Keratinocyte (primary cell): ENCODE data around the gene PGAM2. TPM values are rescaled to one million over a fixed set of nuclear protein-coding genes. Genes with fewer than 3 reads are reported as not detected.

Source experiments
- DNase-seq: peaks from one replicate; pipeline ENCODE4 v3.0.0-alpha.2; 2011; ENCODE audit warnings: low read depth, missing footprints, low spot score
- FAIRE-seq: peaks from 2 replicates; lab custom pipeline; 2011; peaks lifted over from hg19 to GRCh38; lab: Jason Lieb, UNC
- H2AFZ ChIP-seq: 2 replicates; pipeline ENCODE4 v1.6.0; 2012; ENCODE audit warnings: low read length, control low read depth, inconsistent platforms; ENCODE audit not compliant: control insufficient read depth
- H3K27ac ChIP-seq: 2 replicates; pipeline ENCODE4 v1.5.1; 2011; ENCODE audit warnings: low read length; ENCODE audit not compliant: control insufficient read depth, insufficient read depth
- H3K27me3 ChIP-seq: 3 replicates; pipeline ENCODE4 v1.6.0; 2011; ENCODE audit warnings: low read length; ENCODE audit not compliant: control insufficient read depth, insufficient read depth; ENCODE audit errors: extremely low read depth
- H3K36me3 ChIP-seq, 2 experiments: 2 replicates in 1 of 2; 3 replicates in 1 of 2; pipeline ENCODE4 v1.5.1; 2011; ENCODE audit warnings: low read length in 2 of 2, mild to moderate bottlenecking in 1 of 2; ENCODE audit not compliant: control insufficient read depth in 2 of 2, insufficient read depth in 2 of 2; ENCODE audit errors: extremely low read depth in 1 of 2
- H3K4me1 ChIP-seq: 3 replicates; pipeline ENCODE4 v1.5.1; 2011; ENCODE audit warnings: low read length; ENCODE audit not compliant: control insufficient read depth, insufficient read depth; ENCODE audit errors: extremely low read depth
- H3K4me2 ChIP-seq: 3 replicates; pipeline ENCODE4 v1.6.0; 2011; ENCODE audit warnings: low read depth, low read length; ENCODE audit not compliant: control insufficient read depth, insufficient read depth; ENCODE audit errors: extremely low read depth
- H3K4me3 ChIP-seq, 3 experiments: fragments of 200-600 bp in 1 of 3; sonication (generic) in 1 of 3; 2 replicates in 2 of 3; 3 replicates in 1 of 3; pipeline ENCODE4 v1.5.1; 2011 to 2016; ENCODE audit warnings: low read length in 3 of 3, mild to moderate bottlenecking in 3 of 3, control low read depth in 2 of 3, inconsistent platforms in 1 of 3, low read depth in 1 of 3, mixed read lengths in 1 of 3, mixed run types in 1 of 3, moderate library complexity in 1 of 3; ENCODE audit not compliant: control insufficient read depth in 2 of 3, insufficient read depth in 2 of 3; ENCODE audit errors: extremely low read depth in 1 of 3
- H3K79me2 ChIP-seq: 2 replicates; pipeline ENCODE4 v1.6.0; 2012; ENCODE audit warnings: low read length; ENCODE audit not compliant: control insufficient read depth, insufficient read depth
- H3K9ac ChIP-seq: 3 replicates; pipeline ENCODE4 v1.6.0; 2011; ENCODE audit warnings: low read length; ENCODE audit not compliant: control insufficient read depth, insufficient read depth; ENCODE audit errors: extremely low read depth
- H3K9me1 ChIP-seq: 3 replicates; pipeline ENCODE4 v1.6.0; 2011; ENCODE audit warnings: low read length; ENCODE audit not compliant: control insufficient read depth, insufficient read depth; ENCODE audit errors: extremely low read depth
- H3K9me3 ChIP-seq: 2 replicates; pipeline ENCODE4 v1.5.1; 2012; ENCODE audit warnings: low read depth, low read length; ENCODE audit not compliant: control insufficient read depth
- H4K20me1 ChIP-seq: 3 replicates; pipeline ENCODE4 v1.6.0; 2011; ENCODE audit warnings: low read length; ENCODE audit not compliant: control insufficient read depth, insufficient read depth; ENCODE audit errors: extremely low read depth
- CTCF ChIP-seq, 3 experiments: IDR thresholded peaks in 1 of 3; conservative IDR thresholded peaks in 1 of 3; optimal IDR thresholded peaks in 1 of 3; 2 replicates in 2 of 3; 3 replicates in 1 of 3; pipeline versions ENCODE3 to v1.5.1; 2011; ENCODE audit warnings: low read length in 3 of 3, mild to moderate bottlenecking in 3 of 3, moderate library complexity in 2 of 3, control low read depth in 1 of 3, inconsistent platforms in 1 of 3; ENCODE audit not compliant: insufficient read depth in 2 of 3; ENCODE audit errors: extremely low read depth in 1 of 3
- EZH2 ChIP-seq: IDR thresholded peaks from one replicate; pipeline ENCODE4 v1.6.1; 2012; ENCODE audit warnings: inconsistent platforms, mild to moderate bottlenecking, low read length, moderate library complexity
- dilution Hi-C: fragments of 300-500 bp; cut with MboI; formaldehyde crosslinking; loops from one replicate; pipeline ENCODE4 v1.7.0; 2020; ENCODE audit warnings: low sequenced_read_pairs; ENCODE audit not compliant: extremely low pct_ligation_motif_present
- polyA plus RNA-seq, 5 experiments: library from polyadenylated mRNA; depleted of rRNA in 3 of 5; stranded (reverse) in 3 of 5; stranded (forward) in 1 of 5; unstranded in 1 of 5; fragments of >200 nt; gene quantifications; 1 replicate in 1 of 5; 2 replicates in 3 of 5; 3 replicates in 1 of 5; pipeline versions ENCODE4 v1.2.1 to v1.2.3, GENCODE V29; 2011 to 2012; ENCODE audit warnings: missing spikeins in 2 of 5, low read depth in 1 of 5, low replicate concordance in 1 of 5

The PGAM2 gene
- polyA plus RNA-seq, 1 donor (not counting 4 experiments of a cell fraction or from before 2014, with no cell fraction given) = not detected

- Histone ChIP-seq H3K9me3 (no peaks in the 10 kb centered on the region), H3K4me2 (no peak overlapping the region), H3K27ac (no peak overlapping the region), H2AFZ (no peak overlapping the region), H3K4me3 (no peak overlapping the region), H3K36me3 (peaks cover 9 to 27% of the 10 kb centered on the region in 2 experiments), H3K79me2 (no peaks in the 10 kb centered on the region), H3K9ac (no peak overlapping the region), H4K20me1 (no peaks in the 10 kb centered on the region), H3K9me1 (no peaks in the 10 kb centered on the region), H3K4me1 (no peaks in the 10 kb centered on the region), H3K27me3 (no peaks in the 10 kb centered on the region)
- TF ChIP-seq EZH2 = no peak
- TF ChIP-seq CTCF (optimal IDR thresholded peaks at IDR 0.05 in 1 of 3, IDR thresholded peaks at IDR 0.05 in 1 of 3, conservative IDR thresholded peaks at IDR 0.05 in 1 of 3; ENCODE audit: extremely low read depth in 1 of 3, insufficient read depth in 2 of 3, low read length in 3 of 3) = no peak
- FAIRE-seq (no peak), DNase-seq (no peak)
- dilution Hi-C loops = no loop called here
Measured at GRCh38 chr7:44113764-44114354, 48.5 kb upstream of the PGAM2 start.

GRCh38 chr7:44112997-44113763 is 47.8 kb upstream of the PGAM2 start:
- Histone ChIP-seq H3K79me2 (no peaks in the 10 kb centered on the region), H3K4me2 (peak overlapping the region; percentile 37), H3K36me3 (peaks cover 9 to 27% of the 10 kb centered on the region in 2 experiments), H3K27ac (no peak overlapping the region), H3K4me1 (no peaks in the 10 kb centered on the region), H3K9ac (no peak overlapping the region), H3K9me1 (no peaks in the 10 kb centered on the region), H3K4me3 (no peak overlapping the region), H4K20me1 (no peaks in the 10 kb centered on the region), H2AFZ (no peak overlapping the region), H3K9me3 (no peaks in the 10 kb centered on the region), H3K27me3 (no peaks in the 10 kb centered on the region)
- no peak for FAIRE-seq
- TF ChIP-seq EZH2 (no peak), CTCF (optimal IDR thresholded peaks at IDR 0.05 in 1 of 3, IDR thresholded peaks at IDR 0.05 in 1 of 3, conservative IDR thresholded peaks at IDR 0.05 in 1 of 3; ENCODE audit: extremely low read depth in 1 of 3, insufficient read depth in 2 of 3, low read length in 3 of 3) (no peak)
- no peak for DNase-seq
- dilution Hi-C loops = no loop called here
